Measurements from ENCODE around the gene NFKBIA.

NFKBIA gene

GRCh38 chr14:35392103-35392502, 12.4 kb downstream of the NFKBIA start:
- TF ChIP-seq CTCF (IDR thresholded peaks at IDR 0.05): no peak
- H3K4me1 ChIP-seq (ENCODE audit: control insufficient read depth in 1 of 2, insufficient read depth in 1 of 2, low read depth in 1 of 2, low read length in 1 of 2): peaks cover 4 to 9% of the 10 kb centered on the region in 2 experiments
- H3K4me3 ChIP-seq (ENCODE audit: low read depth in 1 of 2, low read length in 1 of 2): no peak overlapping the region
- H3K27ac ChIP-seq: no peak overlapping the region
- H3K36me3 ChIP-seq: no peaks in the 10 kb centered on the region
- no peaks in the 10 kb centered on the region for H3K27me3 ChIP-seq
- no peaks in the 10 kb centered on the region for H3K9me3 ChIP-seq

- TF ChIP-seq CTCF (IDR thresholded peaks at IDR 0.05): no peak
- Histone ChIP-seq H3K36me3 (no peaks in the 10 kb centered on the region), H3K27me3 (no peaks in the 10 kb centered on the region), H3K4me1 (ENCODE audit: control insufficient read depth in 1 of 2, insufficient read depth in 1 of 2, low read depth in 1 of 2, low read length in 1 of 2) (peaks cover 4 to 9% of the 10 kb centered on the region in 2 experiments), H3K27ac (no peak overlapping the region), H3K9me3 (no peaks in the 10 kb centered on the region), H3K4me3 (ENCODE audit: low read depth in 1 of 2, low read length in 1 of 2) (no peak overlapping the region)
Measured at GRCh38 chr14:35391388-35391710, 13.2 kb downstream of the NFKBIA start.

- H3K36me3 ChIP-seq: no peaks in the 10 kb centered on the region
- TF ChIP-seq CTCF (IDR thresholded peaks at IDR 0.05): no peak
- H3K4me3 ChIP-seq (ENCODE audit: low read depth in 1 of 2, low read length in 1 of 2): no peak overlapping the region
- H3K27ac ChIP-seq: no peak overlapping the region
- no peaks in the 10 kb centered on the region for H3K27me3 ChIP-seq
- H3K4me1 ChIP-seq (ENCODE audit: control insufficient read depth in 1 of 2, insufficient read depth in 1 of 2, low read depth in 1 of 2, low read length in 1 of 2): peaks cover 4 to 8% of the 10 kb centered on the region in 2 experiments
- H3K9me3 ChIP-seq: no peaks in the 10 kb centered on the region
Measured at GRCh38 chr14:35390577-35391387, 13.8 kb downstream of the NFKBIA start.

- H3K4me3 ChIP-seq (ENCODE audit: low read depth in 1 of 2, low read length in 1 of 2): no peak overlapping the region
- no peaks in the 10 kb centered on the region for H3K36me3 ChIP-seq
- TF ChIP-seq CTCF (IDR thresholded peaks at IDR 0.05): no peak
- H3K27me3 ChIP-seq: no peaks in the 10 kb centered on the region
- no peak overlapping the region for H3K27ac ChIP-seq
- no peaks in the 10 kb centered on the region for H3K4me1 ChIP-seq (ENCODE audit: control insufficient read depth in 1 of 2, insufficient read depth in 1 of 2, low read depth in 1 of 2, low read length in 1 of 2)
- no peaks in the 10 kb centered on the region for H3K9me3 ChIP-seq
Measured at GRCh38 chr14:35389315-35389667, 15.3 kb downstream of the NFKBIA start.

GRCh38 chr14:35388656-35389314, 15.8 kb downstream of the NFKBIA start:
- H3K9me3 ChIP-seq: no peaks in the 10 kb centered on the region
- H3K36me3 ChIP-seq: no peaks in the 10 kb centered on the region
- TF ChIP-seq CTCF (IDR thresholded peaks at IDR 0.05): no peak
- H3K27ac ChIP-seq: no peak overlapping the region
- H3K4me1 ChIP-seq (ENCODE audit: control insufficient read depth in 1 of 2, insufficient read depth in 1 of 2, low read depth in 1 of 2, low read length in 1 of 2): no peaks in the 10 kb centered on the region
- H3K4me3 ChIP-seq (ENCODE audit: low read depth in 1 of 2, low read length in 1 of 2): no peak overlapping the region
- no peaks in the 10 kb centered on the region for H3K27me3 ChIP-seq

All from neutrophil (primary cell).